Ishikawa (cell line): ENCODE results near the gene PPY.
A peak's percentile ranks its signal among the peaks of the same experiment; 100 is the strongest.

Experiments used
- CEBPB ChIP-seq: IDR thresholded peaks from 2 replicates; pipeline ENCODE4 v1.6.1; 2012
- CREB1 ChIP-seq: IDR thresholded peaks from 2 replicates; pipeline ENCODE4 v1.6.1; 2012; ENCODE audit warnings: low read depth
- EGR1 ChIP-seq: IDR thresholded peaks from 2 replicates; pipeline ENCODE4 v1.6.1; 2012
- EP300 ChIP-seq: IDR thresholded peaks from 2 replicates; pipeline ENCODE4 v1.6.1; 2012; ENCODE audit warnings: borderline replicate concordance
- FOXM1 ChIP-seq: IDR thresholded peaks from 2 replicates; pipeline ENCODE4 v1.6.1; 2012; ENCODE audit warnings: low read depth, borderline replicate concordance
- MAX ChIP-seq: IDR thresholded peaks from 2 replicates; pipeline ENCODE4 v1.6.1; 2012
- NFIC ChIP-seq: IDR thresholded peaks from 2 replicates; pipeline ENCODE4 v1.6.1; 2012
- RAD21 ChIP-seq: IDR thresholded peaks from 2 replicates; pipeline ENCODE4 v1.6.1; 2012; ENCODE audit warnings: low read depth
- REST ChIP-seq: IDR thresholded peaks from 2 replicates; pipeline ENCODE4 v1.6.1; 2012; ENCODE audit warnings: low read depth, mild to moderate bottlenecking
- TAF1 ChIP-seq: IDR thresholded peaks from 2 replicates; pipeline ENCODE4 v1.6.1; 2012; ENCODE audit warnings: low read depth, mild to moderate bottlenecking
- TCF12 ChIP-seq: IDR thresholded peaks from 2 replicates; pipeline ENCODE4 v1.6.1; 2012; ENCODE audit warnings: low read depth
- TEAD4 ChIP-seq: IDR thresholded peaks from 2 replicates; pipeline ENCODE4 v1.6.1; 2012
- YY1 ChIP-seq: IDR thresholded peaks from 2 replicates; pipeline ENCODE4 v1.6.1; 2012; ENCODE audit warnings: low read depth
- ZBTB7A ChIP-seq: IDR thresholded peaks from 2 replicates; pipeline ENCODE4 v1.6.1; 2012; ENCODE audit warnings: low read depth
- TF ChIP-seq, protein P1 (sequence below): IDR thresholded peaks from 2 replicates; pipeline ENCODE4 v1.6.1; 2012

Gene PPY

DNA sequence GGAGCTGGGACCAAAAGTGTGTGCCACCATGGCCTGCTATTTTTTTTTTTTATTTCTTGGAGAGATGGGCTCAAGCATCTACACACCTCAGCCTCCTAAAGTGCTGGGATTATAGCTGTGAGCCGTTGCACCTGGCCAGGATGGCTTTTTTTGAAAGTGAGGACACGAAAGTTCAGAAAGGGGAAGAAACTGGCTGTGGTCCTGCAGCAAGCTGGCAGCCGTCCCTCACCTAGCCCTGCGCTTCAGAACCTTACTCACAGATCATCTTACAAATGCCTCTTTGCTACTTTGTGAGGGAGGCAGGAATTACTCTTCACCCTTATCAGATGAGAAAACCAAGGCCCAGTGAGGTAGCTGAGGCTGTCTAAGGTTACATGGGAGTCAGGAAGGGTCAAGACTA is 4.5 kb upstream of the PPY start:
- TF ChIP-seq TAF1, result no peak
- no peak for TF ChIP-seq FOXM1
- no peak for TF ChIP-seq NFIC

- TF ChIP-seq CEBPB, result no peak
- TF ChIP-seq NFIC, result no peak
- no peak for TF ChIP-seq REST
- TF ChIP-seq EGR1, result no peak
- no peak for TF ChIP-seq EP300
- TF ChIP-seq YY1, result no peak
- no peak for TF ChIP-seq FOXM1
- TF ChIP-seq MAX, result no peak
- TF ChIP-seq CREB1, result no peak
- TF ChIP-seq RAD21, result no peak
- TF ChIP-seq, protein P1, sequence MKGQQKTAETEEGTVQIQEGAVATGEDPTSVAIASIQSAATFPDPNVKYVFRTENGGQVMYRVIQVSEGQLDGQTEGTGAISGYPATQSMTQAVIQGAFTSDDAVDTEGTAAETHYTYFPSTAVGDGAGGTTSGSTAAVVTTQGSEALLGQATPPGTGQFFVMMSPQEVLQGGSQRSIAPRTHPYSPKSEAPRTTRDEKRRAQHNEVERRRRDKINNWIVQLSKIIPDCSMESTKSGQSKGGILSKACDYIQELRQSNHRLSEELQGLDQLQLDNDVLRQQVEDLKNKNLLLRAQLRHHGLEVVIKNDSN, result no peak
- no peak for TF ChIP-seq TEAD4
- no peak for TF ChIP-seq TCF12
- TF ChIP-seq ZBTB7A, result no peak
These were observed 3.0 kb upstream of the PPY start for GRCh38 chr17:43945074-43945829.

- no peak for TF ChIP-seq CEBPB
- no peak for TF ChIP-seq NFIC
- no peak for TF ChIP-seq MAX
- TF ChIP-seq RAD21, result peak; percentile 51
- TF ChIP-seq EGR1, result no peak
- TF ChIP-seq REST, result no peak
These were observed 1.6 kb downstream of the PPY start for GRCh38 chr17:43940630-43941029.

- TF ChIP-seq NFIC (no peak), REST (no peak), TEAD4 (no peak), EP300 (no peak), YY1 (no peak), EGR1 (no peak), RAD21 (no peak), TCF12 (no peak), CEBPB (no peak), MAX (no peak), ZBTB7A (no peak), CREB1 (no peak), FOXM1 (no peak), TAF1 (no peak)
- TF ChIP-seq, protein P1, result no peak
These were observed 2.4 kb downstream of the PPY start for GRCh38 chr17:43939886-43940285.

GRCh38 chr17:43938838-43939182 is 3.5 kb downstream of the PPY start:
- TF ChIP-seq FOXM1 (no peak), RAD21 (no peak), NFIC (no peak), EP300 (no peak), EGR1 (no peak), ZBTB7A (no peak), YY1 (no peak), CREB1 (no peak), REST (no peak), TAF1 (no peak), MAX (no peak), TEAD4 (no peak), TCF12 (no peak), CEBPB (no peak)
- TF ChIP-seq, protein P1, result no peak
